DND-41 (cell line): Measurements from ENCODE around the gene GPR39.

Experiments
- ATAC-seq: fragments of 200-7000 bp; cut with Tn5 transposase; 3 replicates; pipeline ENCODE4 v1.9.1; 2021; ENCODE audit warnings: low read depth; ENCODE audit not compliant: insufficient read depth
- DNase-seq: peaks from one replicate; pipeline ENCODE4 v3.0.0-alpha.2; 2020
- H2AFZ ChIP-seq: 2 replicates; pipeline ENCODE4 v1.6.0; 2012; ENCODE audit warnings: low read depth, low read length
- H3K27ac ChIP-seq: 2 replicates; pipeline ENCODE4 v1.5.1; 2012; ENCODE audit warnings: low read length, inconsistent platforms
- H3K27me3 ChIP-seq: fragments of 200-600 bp; sonication (generic); 2 replicates; pipeline ENCODE4 v1.6.0; 2012; ENCODE audit warnings: low read length, mild to moderate bottlenecking, inconsistent platforms; ENCODE audit not compliant: insufficient read depth, poor library complexity
- H3K36me3 ChIP-seq: 2 replicates; pipeline ENCODE4 v1.5.1; 2012; ENCODE audit warnings: low read length, inconsistent platforms; ENCODE audit not compliant: insufficient read depth
- H3K4me1 ChIP-seq: 2 replicates; pipeline ENCODE4 v1.5.1; 2012; ENCODE audit warnings: mild to moderate bottlenecking, low read length; ENCODE audit not compliant: insufficient read depth
- H3K4me2 ChIP-seq: 2 replicates; pipeline ENCODE4 v1.6.0; 2012; ENCODE audit warnings: mild to moderate bottlenecking, moderate library complexity, low read length, inconsistent platforms; ENCODE audit not compliant: insufficient read depth
- H3K4me3 ChIP-seq, 2 experiments: fragments of 200-600 bp in 1 of 2; shearing (Covaris generic) in 1 of 2; 2 replicates each; pipeline ENCODE4 v1.5.1; 2012 to 2016; ENCODE audit warnings: inconsistent platforms in 2 of 2, low read length in 2 of 2, mild to moderate bottlenecking in 2 of 2, low read depth in 1 of 2, moderate library complexity in 1 of 2
- H3K79me2 ChIP-seq: 2 replicates; pipeline ENCODE4 v1.6.0; 2012; ENCODE audit warnings: low read length, inconsistent platforms; ENCODE audit not compliant: insufficient read depth
- H3K9ac ChIP-seq: 2 replicates; pipeline ENCODE4 v1.6.0; 2012; ENCODE audit warnings: low read depth, mild to moderate bottlenecking, inconsistent platforms, low read length, moderate library complexity
- H3K9me3 ChIP-seq: 2 replicates; pipeline ENCODE4 v1.5.1; 2012; ENCODE audit warnings: low read length, moderate library complexity, mild to moderate bottlenecking, inconsistent platforms; ENCODE audit not compliant: insufficient read depth, severe bottlenecking
- H4K20me1 ChIP-seq: 2 replicates; pipeline ENCODE4 v1.6.0; 2012; ENCODE audit warnings: low read length; ENCODE audit not compliant: insufficient read depth
- EZH2 ChIP-seq: IDR thresholded peaks from 3 replicates; pipeline ENCODE4 v1.6.1; 2012; ENCODE audit warnings: borderline replicate concordance, low read depth, mild to moderate bottlenecking, moderate library complexity, low read length, inconsistent platforms; ENCODE audit not compliant: severe bottlenecking
- TF ChIP-seq, protein P1 (sequence below): IDR thresholded peaks from 2 replicates; pipeline ENCODE4 v1.5.1; 2012; ENCODE audit warnings: borderline replicate concordance, low read length, moderate library complexity, mild to moderate bottlenecking; ENCODE audit not compliant: poor library complexity, severe bottlenecking; ENCODE audit errors: extremely low read depth

Gene GPR39

DNA sequence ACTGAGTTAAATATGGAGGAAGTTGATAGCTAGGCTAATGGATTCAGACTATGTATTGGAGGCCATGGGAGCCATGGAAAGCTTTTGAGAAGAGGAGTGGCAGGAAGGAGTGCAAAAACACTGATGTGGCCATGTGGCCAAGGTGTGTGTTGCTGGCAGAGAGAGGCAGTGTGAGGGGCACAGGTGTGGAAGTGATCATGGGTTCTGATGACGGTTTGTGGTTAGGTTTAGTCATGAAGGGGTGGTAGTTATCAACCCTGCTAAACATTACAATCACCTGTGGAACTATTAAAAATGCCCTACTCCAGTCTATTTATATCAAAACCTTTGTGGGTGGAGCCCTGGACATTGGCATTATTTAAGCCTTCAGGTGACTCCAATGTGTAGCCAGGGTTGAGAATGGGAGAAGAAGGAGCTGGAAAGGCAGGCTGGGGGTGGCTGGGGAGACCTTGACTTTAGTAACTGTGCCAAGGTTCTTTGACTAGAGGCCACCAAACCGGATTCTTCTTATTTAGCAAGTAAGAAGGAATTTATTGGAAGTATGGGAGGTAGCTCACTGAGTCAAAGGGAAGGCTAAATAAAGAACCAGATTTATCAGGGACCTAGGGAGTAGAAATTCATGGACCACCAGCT is 13.5 kb downstream of the GPR39 start:
- no peak overlapping the region for H3K4me3 ChIP-seq
- no peak overlapping the region for H3K27ac ChIP-seq
- H4K20me1 ChIP-seq = no peaks in the 10 kb centered on the region
- H3K79me2 ChIP-seq = no peaks in the 10 kb centered on the region
- H3K9me3 ChIP-seq = no peaks in the 10 kb centered on the region
- H3K36me3 ChIP-seq = no peaks in the 10 kb centered on the region
- no peaks in the 10 kb centered on the region for H3K27me3 ChIP-seq
- ATAC-seq = no peak
- H3K4me2 ChIP-seq = no peak overlapping the region
- H2AFZ ChIP-seq = no peak overlapping the region
- DNase-seq = no peak
- TF ChIP-seq EZH2 = no peak
- TF ChIP-seq, protein P1, sequence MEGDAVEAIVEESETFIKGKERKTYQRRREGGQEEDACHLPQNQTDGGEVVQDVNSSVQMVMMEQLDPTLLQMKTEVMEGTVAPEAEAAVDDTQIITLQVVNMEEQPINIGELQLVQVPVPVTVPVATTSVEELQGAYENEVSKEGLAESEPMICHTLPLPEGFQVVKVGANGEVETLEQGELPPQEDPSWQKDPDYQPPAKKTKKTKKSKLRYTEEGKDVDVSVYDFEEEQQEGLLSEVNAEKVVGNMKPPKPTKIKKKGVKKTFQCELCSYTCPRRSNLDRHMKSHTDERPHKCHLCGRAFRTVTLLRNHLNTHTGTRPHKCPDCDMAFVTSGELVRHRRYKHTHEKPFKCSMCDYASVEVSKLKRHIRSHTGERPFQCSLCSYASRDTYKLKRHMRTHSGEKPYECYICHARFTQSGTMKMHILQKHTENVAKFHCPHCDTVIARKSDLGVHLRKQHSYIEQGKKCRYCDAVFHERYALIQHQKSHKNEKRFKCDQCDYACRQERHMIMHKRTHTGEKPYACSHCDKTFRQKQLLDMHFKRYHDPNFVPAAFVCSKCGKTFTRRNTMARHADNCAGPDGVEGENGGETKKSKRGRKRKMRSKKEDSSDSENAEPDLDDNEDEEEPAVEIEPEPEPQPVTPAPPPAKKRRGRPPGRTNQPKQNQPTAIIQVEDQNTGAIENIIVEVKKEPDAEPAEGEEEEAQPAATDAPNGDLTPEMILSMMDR = no peak
- H3K9ac ChIP-seq = no peak overlapping the region
- no peaks in the 10 kb centered on the region for H3K4me1 ChIP-seq

DNA sequence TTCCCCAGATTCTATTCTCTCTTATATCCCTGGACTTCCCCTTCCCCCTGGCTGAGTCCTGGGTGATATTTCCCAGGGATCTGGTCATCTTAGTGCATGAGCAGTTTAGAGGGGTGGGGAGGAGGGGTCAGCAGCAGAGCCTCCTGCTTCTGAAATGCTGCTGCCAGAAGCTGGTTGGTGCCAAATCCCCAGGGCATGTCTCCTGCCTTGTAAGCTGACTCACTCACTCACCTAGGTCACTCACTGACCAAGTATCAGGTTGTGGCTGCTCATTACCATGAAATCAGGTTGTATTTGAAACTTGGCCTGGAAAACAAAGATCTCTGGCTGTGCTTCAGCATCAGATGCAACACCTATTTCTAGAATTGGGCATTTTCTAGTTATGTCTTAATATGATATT is 14.3 kb downstream of the GPR39 start:
- Histone ChIP-seq H2AFZ (no peak overlapping the region), H3K36me3 (no peaks in the 10 kb centered on the region), H3K9ac (no peak overlapping the region), H3K9me3 (no peaks in the 10 kb centered on the region), H3K27me3 (no peaks in the 10 kb centered on the region), H3K27ac (no peak overlapping the region), H3K4me2 (no peak overlapping the region), H3K4me1 (no peaks in the 10 kb centered on the region), H3K4me3 (no peak overlapping the region), H4K20me1 (no peaks in the 10 kb centered on the region), H3K79me2 (no peaks in the 10 kb centered on the region)
- DNase-seq (no peak), ATAC-seq (no peak)
- TF ChIP-seq EZH2 = no peak
- TF ChIP-seq, protein P1 = no peak

DNA sequence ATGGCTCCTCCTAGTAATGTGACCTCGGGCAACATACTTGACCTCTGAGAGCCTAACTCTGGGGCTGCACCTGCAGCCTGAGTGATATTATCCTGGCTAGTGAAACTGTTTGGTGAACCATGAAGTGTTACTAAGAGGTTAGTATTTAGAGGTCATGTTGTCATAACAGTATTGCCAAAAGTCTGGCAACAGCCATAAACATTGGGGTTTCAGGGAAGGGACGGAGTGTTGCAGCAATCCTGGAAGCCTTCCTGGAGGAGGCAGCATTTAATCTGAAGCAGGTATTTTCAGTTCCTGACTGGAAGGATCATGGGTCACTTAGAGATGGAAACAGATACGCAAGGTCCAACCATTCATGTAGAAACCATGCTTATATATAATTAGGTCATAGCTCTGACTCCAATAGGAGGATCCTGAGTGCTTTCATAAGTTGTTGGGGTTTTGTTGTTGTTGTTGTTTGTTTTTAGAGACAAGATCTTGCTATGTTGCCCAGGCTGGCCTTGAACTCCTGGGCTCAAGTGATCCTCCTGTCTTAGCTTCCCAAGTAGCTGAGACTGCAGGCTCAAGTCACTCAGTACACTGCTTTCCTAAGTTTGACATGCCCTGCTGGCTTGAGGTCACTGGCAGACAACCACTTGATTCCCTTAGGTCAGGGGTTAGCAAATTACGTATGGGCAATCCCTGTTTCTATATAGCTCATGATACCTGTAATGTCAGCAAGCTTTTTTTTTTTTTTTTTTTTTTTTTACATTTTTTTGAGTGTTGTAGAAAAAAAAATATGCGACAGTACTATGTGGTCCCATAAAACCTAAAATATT is 21.5 kb downstream of the GPR39 start:
- TF ChIP-seq, protein P1 = no peak
- no peak for TF ChIP-seq EZH2
- Histone ChIP-seq H3K9ac (no peak overlapping the region), H3K4me1 (no peaks in the 10 kb centered on the region), H4K20me1 (no peaks in the 10 kb centered on the region), H3K36me3 (no peaks in the 10 kb centered on the region), H3K27ac (no peak overlapping the region), H3K4me2 (no peak overlapping the region), H2AFZ (no peak overlapping the region), H3K27me3 (no peaks in the 10 kb centered on the region), H3K79me2 (no peaks in the 10 kb centered on the region), H3K9me3 (no peaks in the 10 kb centered on the region), H3K4me3 (no peak overlapping the region)
- no peak for DNase-seq
- ATAC-seq = no peak
